ENCODE measurements around the gene GRXCR1. TPM values are rescaled to one million over a fixed set of nuclear protein-coding genes. Genes with fewer than 3 reads are reported as not detected.

GRXCR1 gene
- total and polyA plus RNA-seq, 2 of the 4 experiments (the other 2 are of a cell fraction): not detected

DNA sequence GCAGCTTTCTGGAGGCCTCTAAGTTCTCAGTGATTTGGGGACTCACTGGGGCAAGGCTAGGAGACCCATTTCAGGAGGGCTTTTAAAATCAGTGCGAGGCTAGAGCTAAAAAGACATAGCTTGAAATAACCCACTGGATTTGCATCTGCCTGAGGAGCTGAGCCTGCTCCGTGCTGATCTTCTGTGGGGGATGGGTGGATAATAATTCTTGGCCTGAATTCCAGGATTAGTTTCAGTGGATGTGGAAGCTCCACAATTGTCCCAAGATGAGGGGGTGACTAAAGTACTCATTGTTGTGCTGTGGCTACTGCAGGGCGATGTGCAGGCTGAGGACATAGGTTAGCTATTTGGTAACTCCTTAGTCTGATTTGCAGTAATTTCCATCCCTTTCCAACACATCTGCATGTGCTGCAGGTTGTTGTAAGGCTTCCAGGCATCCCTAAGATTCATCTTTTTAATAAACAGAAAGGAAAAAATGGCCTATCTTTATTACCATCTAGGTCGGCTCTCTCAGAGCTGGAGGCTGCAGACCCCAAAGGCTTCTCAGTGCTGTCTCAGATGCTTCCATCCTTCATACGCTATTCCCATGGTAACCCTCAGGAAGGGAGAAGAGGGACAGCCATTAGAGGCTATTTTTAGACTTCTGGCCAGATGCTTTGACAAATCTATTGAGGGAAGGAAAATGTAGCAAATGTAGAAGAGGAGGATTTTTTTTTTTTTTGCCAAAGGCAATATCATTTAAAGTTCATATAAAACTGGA, 63.4 kb downstream of the GRXCR1 start:
- no CpG with 5 or more reads among the region's 5 CpGs for WGBS, 2 experiments (ENCODE audit: extremely low coverage in 2 of 2, insufficient read length in 1 of 2)
- TF ChIP-seq MXI1 (IDR thresholded peaks at IDR 0.05; ENCODE audit: borderline replicate concordance, low read depth, low read length) (no peak), CHD1 (IDR thresholded peaks at IDR 0.05; ENCODE audit: low read depth, low read length) (no peak), CEBPB (IDR thresholded peaks at IDR 0.05; ENCODE audit: low read depth, low read length) (no peak), RFX5 (IDR thresholded peaks at IDR 0.05; ENCODE audit: low read depth, low read length) (no peak), FOS (IDR thresholded peaks at IDR 0.05; ENCODE audit: low read depth, low read length) (no peak), SMC3 (IDR thresholded peaks at IDR 0.05; ENCODE audit: low read depth, low read length) (no peak), BHLHE40 (IDR thresholded peaks at IDR 0.05; ENCODE audit: low read depth, low read length) (no peak), MAFK (IDR thresholded peaks at IDR 0.05; ENCODE audit: low read depth, low read length) (no peak), MAZ (IDR thresholded peaks at IDR 0.05; ENCODE audit: borderline replicate concordance, low read depth, low read length) (no peak), NFE2L2 (IDR thresholded peaks at IDR 0.05; ENCODE audit: low read depth, low read length) (no peak)
- TF ChIP-seq, protein P1, sequence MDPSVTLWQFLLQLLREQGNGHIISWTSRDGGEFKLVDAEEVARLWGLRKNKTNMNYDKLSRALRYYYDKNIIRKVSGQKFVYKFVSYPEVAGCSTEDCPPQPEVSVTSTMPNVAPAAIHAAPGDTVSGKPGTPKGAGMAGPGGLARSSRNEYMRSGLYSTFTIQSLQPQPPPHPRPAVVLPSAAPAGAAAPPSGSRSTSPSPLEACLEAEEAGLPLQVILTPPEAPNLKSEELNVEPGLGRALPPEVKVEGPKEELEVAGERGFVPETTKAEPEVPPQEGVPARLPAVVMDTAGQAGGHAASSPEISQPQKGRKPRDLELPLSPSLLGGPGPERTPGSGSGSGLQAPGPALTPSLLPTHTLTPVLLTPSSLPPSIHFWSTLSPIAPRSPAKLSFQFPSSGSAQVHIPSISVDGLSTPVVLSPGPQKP (IDR thresholded peaks at IDR 0.05; ENCODE audit: borderline replicate concordance, low read depth, low read length): no peak
- TF ChIP-seq, protein P2, sequence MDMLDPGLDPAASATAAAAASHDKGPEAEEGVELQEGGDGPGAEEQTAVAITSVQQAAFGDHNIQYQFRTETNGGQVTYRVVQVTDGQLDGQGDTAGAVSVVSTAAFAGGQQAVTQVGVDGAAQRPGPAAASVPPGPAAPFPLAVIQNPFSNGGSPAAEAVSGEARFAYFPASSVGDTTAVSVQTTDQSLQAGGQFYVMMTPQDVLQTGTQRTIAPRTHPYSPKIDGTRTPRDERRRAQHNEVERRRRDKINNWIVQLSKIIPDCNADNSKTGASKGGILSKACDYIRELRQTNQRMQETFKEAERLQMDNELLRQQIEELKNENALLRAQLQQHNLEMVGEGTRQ (IDR thresholded peaks at IDR 0.05; ENCODE audit: low read depth, low read length): no peak
- Histone ChIP-seq H3K36me3 (ENCODE audit: control insufficient read depth, insufficient read depth, low read length) (no peaks in the 10 kb centered on the region), H3K27ac (ENCODE audit: insufficient read depth, low read length) (no peak overlapping the region), H2AK5ac (ENCODE audit: low read depth, low read length) (no peak overlapping the region), H3K4me3 (ENCODE audit: insufficient read depth, low read depth, low read length) (no peak overlapping the region), H4K91ac (ENCODE audit: insufficient read depth, low read depth, low read length) (no peak overlapping the region), H3K56ac (ENCODE audit: extremely low read depth, insufficient read depth, low read length) (no peak overlapping the region), H2AFZ (replicated peaks; ENCODE audit: low read length, poor library complexity) (no peak overlapping the region), H4K5ac (ENCODE audit: low read depth, low read length) (no peak overlapping the region), H3K9me1 (ENCODE audit: insufficient read depth, low read length) (no peaks in the 10 kb centered on the region), H3K18ac (ENCODE audit: low read depth, low read length) (no peak overlapping the region), H3K79me1 (ENCODE audit: low read depth in 1 of 2, low read length in 2 of 2) (no peaks in the 10 kb centered on the region), H4K8ac (ENCODE audit: low read depth in 2 of 2, low read length in 2 of 2) (no peak overlapping the region), H3K23ac (ENCODE audit: low read depth, low read length) (no peak overlapping the region), H3K9me3 (ENCODE audit: control insufficient read depth, insufficient read depth, low read length) (0 out of 2 replicates have a peak, but pooled peaks cover 6% of the 10 kb centered on the region), H2AK9ac (replicated peaks; ENCODE audit: low read depth, low read length, poor library complexity) (no peak overlapping the region), H3K4ac (ENCODE audit: low read depth, low read length) (no peak overlapping the region), H3K27me3 (ENCODE audit: control insufficient read depth, insufficient read depth, low read length) (no peaks in the 10 kb centered on the region), H4K20me1 (ENCODE audit: insufficient read depth, low read length) (no peaks in the 10 kb centered on the region), H2BK15ac (ENCODE audit: low read depth, low read length) (no peak overlapping the region), H3K4me1 (ENCODE audit: control insufficient read depth, insufficient read depth, low read length) (no peaks in the 10 kb centered on the region), H2BK120ac (ENCODE audit: low read depth, low read length) (no peak overlapping the region), H2BK5ac (ENCODE audit: low read depth, low read length, poor library complexity, severe bottlenecking) (no peak overlapping the region), H3K14ac (replicated peaks; ENCODE audit: low read depth, low read length) (no peak overlapping the region), H3K9ac (ENCODE audit: low read depth, low read length) (no peak overlapping the region), H2BK20ac (ENCODE audit: low read depth, low read length) (no peak overlapping the region), H3K4me2 (ENCODE audit: low read depth, low read length) (no peak overlapping the region)
- ATAC-seq (ENCODE audit: low read depth) (no peak), DNase-seq (no peak)
- dilution Hi-C loops (cut with HindIII; ENCODE audit: low sequenced_read_pairs, unreplicated experiment) (no loop called here), intact Hi-C loops (cut with micrococcal nuclease) (no loop called here), in situ Hi-C loops (cut with MboI; ENCODE audit: low sequenced_read_pairs) (no loop called here)
- CTCF ChIA-PET: no interaction called here
- POLR2A ChIA-PET (ENCODE audit: unreplicated experiment): no interaction called here
- no TSS peak for BruUV-seq (replicated peaks)

Data from IMR-90 (cell line).